ENCODE data around the gene GATAD2B. TPM values are rescaled to one million over a fixed set of nuclear protein-coding genes. Genes with fewer than 3 reads are reported as not detected.

Gene GATAD2B
- total RNA-seq, 1 donor = 11.6 TPM

DNA sequence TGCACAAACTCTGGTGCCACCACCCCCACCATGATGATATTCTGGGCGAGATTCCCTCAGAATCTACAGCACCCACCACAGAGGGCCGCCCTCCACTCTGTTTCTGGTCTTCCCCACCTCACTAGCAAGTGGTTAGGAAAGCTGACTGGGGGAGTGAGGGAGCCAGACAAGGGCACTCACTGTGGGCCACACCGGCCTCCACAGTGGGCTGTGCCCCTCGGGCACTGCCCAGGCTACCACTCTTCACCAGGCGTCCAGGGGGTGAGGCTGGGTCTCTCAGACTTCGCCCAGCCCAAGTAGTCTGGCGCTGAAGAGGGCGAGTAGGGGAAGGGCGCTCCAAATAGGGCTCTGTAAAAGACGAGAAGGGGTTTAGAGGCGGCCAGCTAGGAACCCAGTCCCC, 11.2 kb upstream of the GATAD2B start:
- Histone ChIP-seq H3K27me3 (ENCODE audit: insufficient read depth, low read length) (no peaks in the 10 kb centered on the region), H3K36me3 (ENCODE audit: insufficient read depth, low read length) (peaks cover 49% of the 10 kb centered on the region), H3K4me1 (ENCODE audit: insufficient read depth, low read length) (peaks cover 4% of the 10 kb centered on the region), H3K9me3 (ENCODE audit: low read depth, low read length) (no peaks in the 10 kb centered on the region), H3K27ac (ENCODE audit: low read depth, low read length) (no peak overlapping the region), H3K4me3 (ENCODE audit: insufficient read depth, low read length) (no peak overlapping the region), H2AFZ (ENCODE audit: low read length) (no peak overlapping the region), H3K4me2 (ENCODE audit: insufficient read depth, low read length) (no peak overlapping the region), H4K20me1 (ENCODE audit: insufficient read depth, low read length) (no peaks in the 10 kb centered on the region), H3K79me2 (ENCODE audit: insufficient read depth, low read length) (no peaks in the 10 kb centered on the region)
- DNase-seq (ENCODE audit: insufficient read length, low spot score, missing footprints) = peak; percentile 37
- TF ChIP-seq, protein P1, sequence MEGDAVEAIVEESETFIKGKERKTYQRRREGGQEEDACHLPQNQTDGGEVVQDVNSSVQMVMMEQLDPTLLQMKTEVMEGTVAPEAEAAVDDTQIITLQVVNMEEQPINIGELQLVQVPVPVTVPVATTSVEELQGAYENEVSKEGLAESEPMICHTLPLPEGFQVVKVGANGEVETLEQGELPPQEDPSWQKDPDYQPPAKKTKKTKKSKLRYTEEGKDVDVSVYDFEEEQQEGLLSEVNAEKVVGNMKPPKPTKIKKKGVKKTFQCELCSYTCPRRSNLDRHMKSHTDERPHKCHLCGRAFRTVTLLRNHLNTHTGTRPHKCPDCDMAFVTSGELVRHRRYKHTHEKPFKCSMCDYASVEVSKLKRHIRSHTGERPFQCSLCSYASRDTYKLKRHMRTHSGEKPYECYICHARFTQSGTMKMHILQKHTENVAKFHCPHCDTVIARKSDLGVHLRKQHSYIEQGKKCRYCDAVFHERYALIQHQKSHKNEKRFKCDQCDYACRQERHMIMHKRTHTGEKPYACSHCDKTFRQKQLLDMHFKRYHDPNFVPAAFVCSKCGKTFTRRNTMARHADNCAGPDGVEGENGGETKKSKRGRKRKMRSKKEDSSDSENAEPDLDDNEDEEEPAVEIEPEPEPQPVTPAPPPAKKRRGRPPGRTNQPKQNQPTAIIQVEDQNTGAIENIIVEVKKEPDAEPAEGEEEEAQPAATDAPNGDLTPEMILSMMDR (IDR thresholded peaks at IDR 0.05; ENCODE audit: extremely low read depth, low read depth, low read length) = no peak

DNA sequence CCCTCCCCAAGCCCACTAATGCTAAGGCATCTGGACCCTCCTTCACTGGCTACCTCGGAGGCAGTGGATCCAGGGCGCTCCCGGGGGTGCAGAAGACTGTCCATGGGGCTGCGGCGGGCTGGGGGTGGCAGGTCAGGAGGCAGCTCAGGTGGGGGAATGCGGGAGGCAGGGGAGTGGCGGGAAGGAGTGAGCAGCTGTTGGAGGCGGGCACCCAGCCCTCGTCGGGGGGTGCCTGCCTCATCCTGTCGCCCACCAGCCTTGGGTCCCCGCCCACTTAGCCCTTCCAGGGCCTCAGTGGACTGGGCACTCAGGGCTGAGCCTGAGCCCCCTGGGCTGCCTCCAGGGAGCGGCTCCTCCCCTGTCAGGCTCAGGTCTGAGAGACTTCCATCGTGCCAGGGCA, 10.7 kb upstream of the GATAD2B start:
- Histone ChIP-seq H3K4me3 (ENCODE audit: insufficient read depth, low read length) (no peak overlapping the region), H3K4me2 (ENCODE audit: insufficient read depth, low read length) (no peak overlapping the region), H2AFZ (ENCODE audit: low read length) (no peak overlapping the region), H3K27ac (ENCODE audit: low read depth, low read length) (no peak overlapping the region), H3K4me1 (ENCODE audit: insufficient read depth, low read length) (peaks cover 9% of the 10 kb centered on the region), H3K79me2 (ENCODE audit: insufficient read depth, low read length) (no peaks in the 10 kb centered on the region), H4K20me1 (ENCODE audit: insufficient read depth, low read length) (no peaks in the 10 kb centered on the region), H3K9me3 (ENCODE audit: low read depth, low read length) (no peaks in the 10 kb centered on the region), H3K27me3 (ENCODE audit: insufficient read depth, low read length) (no peaks in the 10 kb centered on the region), H3K36me3 (ENCODE audit: insufficient read depth, low read length) (peaks cover 48% of the 10 kb centered on the region)
- DNase-seq (ENCODE audit: insufficient read length, low spot score, missing footprints) = peak; percentile 52
- TF ChIP-seq, protein P1 (IDR thresholded peaks at IDR 0.05; ENCODE audit: extremely low read depth, low read depth, low read length) = no peak

- Histone ChIP-seq H3K4me1 (ENCODE audit: insufficient read depth, low read length) (peaks cover 12% of the 10 kb centered on the region), H3K9me3 (ENCODE audit: low read depth, low read length) (no peaks in the 10 kb centered on the region), H3K4me3 (ENCODE audit: insufficient read depth, low read length) (no peak overlapping the region), H4K20me1 (ENCODE audit: insufficient read depth, low read length) (no peaks in the 10 kb centered on the region), H3K79me2 (ENCODE audit: insufficient read depth, low read length) (no peaks in the 10 kb centered on the region), H3K27ac (ENCODE audit: low read depth, low read length) (no peak overlapping the region), H3K36me3 (ENCODE audit: insufficient read depth, low read length) (peaks cover 43% of the 10 kb centered on the region), H2AFZ (ENCODE audit: low read length) (no peak overlapping the region), H3K27me3 (ENCODE audit: insufficient read depth, low read length) (no peaks in the 10 kb centered on the region), H3K4me2 (ENCODE audit: insufficient read depth, low read length) (no peak overlapping the region)
- DNase-seq (ENCODE audit: insufficient read length, low spot score, missing footprints) = peak; percentile 66
- TF ChIP-seq, protein P1 (IDR thresholded peaks at IDR 0.05; ENCODE audit: extremely low read depth, low read depth, low read length) = no peak
Observed at GRCh38 chr1:153932156-153933131, 9.7 kb upstream of the GATAD2B start.
